K562 (cell line): Measurements from ENCODE around the gene MARCHF7. TPM values are rescaled to one million over a fixed set of nuclear protein-coding genes. Genes with fewer than 3 reads are reported as not detected.

Experiments used
- ATAC-seq: fragments of 200-7000 bp; cut with Tn5 transposase; 3 replicates; pipeline ENCODE4 v1.9.1; 2020; ENCODE audit warnings: moderate library complexity
- BruUV-seq: library from RNA; stranded (reverse); fragments of 400-500 nt; replicated peaks from 2 replicates; lab custom pipeline; 2021; lab: Mats Ljungman, UMichigan
- CTCF ChIA-PET: fragments of 300-600 bp; formaldehyde crosslinking; extraction: SDS; loops from one replicate; lab custom pipeline; 2021; ENCODE audit warnings: low intra/inter-chr PET ratio; lab: Yijun Ruan, JAX
- POLR2A ChIA-PET: fragments of 300-600, 350-650 bp; sonication (Branson Sonifier 250); formaldehyde crosslinking; extraction: SDS; loops from one replicate; lab custom pipeline; 2021; ENCODE audit warnings: antibody characterized with exemption, inconsistent platforms; lab: Yijun Ruan, JAX
- DNase-seq, 4 experiments: peaks; one replicate each; pipeline versions ENCODE4 v3.0.0 to v3.0.0-alpha.2; 2011 to 2018; ENCODE audit warnings: low spot score in 3 of 4, mixed read lengths in 3 of 4; ENCODE audit errors: extremely low read depth in 1 of 4
- FAIRE-seq: peaks from 2 replicates; lab custom pipeline; 2011; peaks lifted over from hg19 to GRCh38; lab: Jason Lieb, UNC
- H2AFZ ChIP-seq: 2 replicates; pipeline ENCODE4 v1.6.0; 2011; ENCODE audit warnings: low read depth, low read length, control low read depth, inconsistent platforms
- H3K27ac ChIP-seq: fragments of 200-600 bp; 3 replicates; pipeline ENCODE4 v1.8.0; 2011; ENCODE audit warnings: low read depth, mild to moderate bottlenecking, control low read depth, inconsistent platforms, low read length, moderate library complexity, mixed read lengths; ENCODE audit errors: extremely low read depth
- H3K27me3 ChIP-seq, 2 experiments: fragments of 300-600 bp in 1 of 2; 2 replicates in 1 of 2; 3 replicates in 1 of 2; pipeline versions ENCODE4 v1.6.0 to v1.8.0; 2011; ENCODE audit warnings: inconsistent platforms in 2 of 2, low read length in 2 of 2, mild to moderate bottlenecking in 1 of 2, mixed read lengths in 1 of 2, moderate library complexity in 1 of 2; ENCODE audit not compliant: control insufficient read depth in 2 of 2, insufficient read depth in 2 of 2
- H3K36me3 ChIP-seq: fragments of 300-600 bp; 3 replicates; pipeline ENCODE4 v1.8.0; 2011; ENCODE audit warnings: mild to moderate bottlenecking, low read length, inconsistent platforms; ENCODE audit not compliant: control insufficient read depth, insufficient read depth
- H3K4me1 ChIP-seq, 2 experiments: fragments of 200-600 bp in 1 of 2; replicated peaks in 1 of 2; 2 replicates in 1 of 2; 3 replicates in 1 of 2; pipeline versions ENCODE4 v1.5.1 to v1.8.0; 2011; ENCODE audit warnings: inconsistent platforms in 2 of 2, low read length in 2 of 2, mild to moderate bottlenecking in 1 of 2, mixed read lengths in 1 of 2, moderate library complexity in 1 of 2; ENCODE audit not compliant: control insufficient read depth in 2 of 2, insufficient read depth in 2 of 2
- H3K4me2 ChIP-seq: 2 replicates; pipeline ENCODE4 v1.6.1; 2011; ENCODE audit warnings: low read length, control low read depth, inconsistent platforms, mixed read lengths; ENCODE audit not compliant: insufficient read depth
- H3K4me3 ChIP-seq: fragments of 200-600 bp; sonication (generic), shearing (Covaris generic); 2 replicates; pipeline ENCODE4 v1.5.1; 2016; ENCODE audit warnings: control low read depth, inconsistent platforms
- H3K79me2 ChIP-seq: fragments of 200-600 bp; 3 replicates; pipeline ENCODE4 v1.8.0; 2011; ENCODE audit warnings: low read length, inconsistent platforms; ENCODE audit not compliant: control insufficient read depth, insufficient read depth
- H3K9ac ChIP-seq, 2 experiments: 2 replicates each; pipeline versions ENCODE4 v1.6.0 to v1.6.1; 2011; ENCODE audit warnings: low read depth in 2 of 2, low read length in 2 of 2, control low read depth in 1 of 2, inconsistent platforms in 1 of 2, mild to moderate bottlenecking in 1 of 2, mixed read lengths in 1 of 2; ENCODE audit not compliant: insufficient read depth in 1 of 2
- H3K9me1 ChIP-seq: one replicate; pipeline ENCODE4 v1.6.0; 2011; ENCODE audit warnings: inconsistent platforms, mild to moderate bottlenecking, low read length, moderate library complexity; ENCODE audit not compliant: control insufficient read depth, insufficient read depth
- H3K9me3 ChIP-seq: replicated peaks from 2 replicates; pipeline ENCODE4 v1.5.1; 2011; ENCODE audit warnings: low read depth, low read length, inconsistent platforms; ENCODE audit not compliant: control insufficient read depth, insufficient read depth
- H4K20me1 ChIP-seq: replicated peaks from 2 replicates; pipeline ENCODE4 v1.6.1; 2011; ENCODE audit warnings: low read length, inconsistent platforms, mixed read lengths; ENCODE audit not compliant: control insufficient read depth, insufficient read depth
- CREB1 ChIP-seq, 2 experiments: sonication (generic) in 1 of 2; formaldehyde crosslinking in 1 of 2; IDR thresholded peaks; 2 replicates each; pipeline versions ENCODE4 v1.6.1 to v1.8.0; 2012 to 2022; ENCODE audit warnings: inconsistent platforms in 1 of 2, mild to moderate bottlenecking in 1 of 2, missing genetic modification reagents in 1 of 2, moderate library complexity in 1 of 2
- GABPB1 ChIP-seq: sonication (generic); formaldehyde crosslinking; IDR thresholded peaks from 2 replicates; pipeline ENCODE4 v1.8.0; 2022; ENCODE audit warnings: mild to moderate bottlenecking, missing genetic modification reagents
- GTF2F1 ChIP-seq: IDR thresholded peaks from 2 replicates; pipeline ENCODE4 v1.6.1; 2011; ENCODE audit warnings: low read depth, low read length, improper control_type of control experiment
- KHSRP ChIP-seq: fragments of 450-650 bp; IDR thresholded peaks from 2 replicates; pipeline ENCODE4 v1.6.1; 2017
- POLR3A ChIP-seq: IDR thresholded peaks from 2 replicates; pipeline ENCODE4 v1.6.1; 2011; ENCODE audit warnings: borderline replicate concordance, mild to moderate bottlenecking, moderate library complexity; ENCODE audit not compliant: insufficient read length, insufficient read depth; ENCODE audit errors: extremely low read depth
- PURB ChIP-seq: sonication (generic); formaldehyde crosslinking; IDR thresholded peaks from 2 replicates; pipeline ENCODE4 v1.9.0; 2021; ENCODE audit warnings: low read depth, mild to moderate bottlenecking, missing genetic modification reagents
- RFX1 ChIP-seq: fragments of 450-650 bp; IDR thresholded peaks from 2 replicates; pipeline ENCODE4 v1.6.1; 2016; ENCODE audit warnings: mild to moderate bottlenecking, moderate library complexity
- SRF ChIP-seq, 2 experiments: fragments of 250-450, 450-650 bp in 1 of 2; sonication (Bioruptor Pico) in 1 of 2; sonication (generic) in 1 of 2; formaldehyde crosslinking; IDR thresholded peaks; 2 replicates each; pipeline versions ENCODE4 v1.5.0 to v1.5.1; 2020 to 2022; ENCODE audit warnings: mild to moderate bottlenecking in 1 of 2, missing genetic modification reagents in 1 of 2
- TAF15 ChIP-seq: fragments of 200-400 bp; formaldehyde crosslinking; IDR thresholded peaks from 2 replicates; pipeline ENCODE4 v1.6.1; 2017; ENCODE audit warnings: mild to moderate bottlenecking, low read depth, low read length, moderate library complexity
- ZNF134 ChIP-seq: fragments of 250-450 bp; sonication (Bioruptor Pico); conservative IDR thresholded peaks from 2 replicates; pipeline ENCODE4 v1.4.0; 2020
- ZNF280B ChIP-seq: fragments of 250-450 bp; sonication (Bioruptor Pico); IDR thresholded peaks from 2 replicates; pipeline ENCODE4 v1.5.1; 2021; ENCODE audit warnings: mild to moderate bottlenecking
- ZNF395 ChIP-seq: fragments of 200-800 bp; sonication (Bioruptor generic); IDR thresholded peaks from 2 replicates; pipeline ENCODE4 v1.6.1; 2017; ENCODE audit warnings: missing genetic modification characterization, missing compliant biosample characterization
- ZNF436 ChIP-seq: fragments of 250-450, 450-650 bp; sonication (Bioruptor Pico); formaldehyde crosslinking; IDR thresholded peaks from 2 replicates; pipeline ENCODE4 v1.7.0; 2020; ENCODE audit warnings: mild to moderate bottlenecking
- WGBS: fragments of 100-300 bp; shearing (Covaris generic); methylation state at CpG from one replicate; pipeline ENCODE4 v1.1.6; 2016; ENCODE audit warnings: low coverage, mixed read lengths; ENCODE audit not compliant: insufficient coverage; ENCODE audit errors: missing lambda C conversion rate; 5-methylcytosine and 5-hydroxymethylcytosine counted together
- in situ Hi-C: fragments of 300-500 bp; cut with MboI; formaldehyde crosslinking; loops from 4 replicates; pipeline ENCODE4 v1.15.0; 2018; ENCODE audit warnings: inconsistent platforms, mixed read lengths
- intact Hi-C: fragments of 100-400 bp; cut with micrococcal nuclease; formaldehyde crosslinking; loops from 2 replicates; pipeline ENCODE4 v1.14.2; 2022
- polyA plus RNA-seq, 8 experiments: library from polyadenylated mRNA; depleted of rRNA in 4 of 8; stranded (reverse) in 5 of 8; unstranded in 3 of 8; fragments of >200 nt; fragmentation: Nextera tagmentation in 2 of 8; fragmentation: Illumina TruSeq in 1 of 8; extraction: Ambion mirVana in 2 of 8; extraction: Trizol in 1 of 8; gene quantifications; 2 replicates each; pipeline versions ENCODE4 v1.2.1 to v1.2.3, GENCODE V29; 2011 to 2014; ENCODE audit warnings: inconsistent platforms in 1 of 8, missing spikeins in 1 of 8
- total RNA-seq, 7 experiments: library from RNA; depleted of rRNA in 6 of 7; stranded (reverse); fragments of >200 nt in 6 of 7; fragmentation: Illumina TruSeq in 2 of 7; extraction: Trizol in 2 of 7; gene quantifications; 2 replicates each; pipeline versions ENCODE4 v1.2.1 to v1.2.3, GENCODE V29; 2011 to 2021; ENCODE audit warnings: low replicate concordance in 1 of 7

MARCHF7 gene
- total and polyA plus RNA-seq, 9 of the 15 experiments (the other 6 are each of a cell fraction or from before 2014, with no cell fraction given): 58.2 to 137 (median 86.7) TPM

- intact Hi-C loops (no loop called here), in situ Hi-C loops (no loop called here)
- ChIA-PET CTCF (interaction anchor here (0.7 kb wide), 1 partner anchor 742 kb away, joined by 3 read pairs; no protein-coding TSS in a partner anchor), POLR2A (interaction anchor here (1.0 kb wide), 1 partner anchor 12 kb away, joined by 3 read pairs; no protein-coding TSS in a partner anchor)
- Histone ChIP-seq H3K36me3 (no peaks in the 10 kb centered on the region), H3K4me2 (no peak overlapping the region), H3K27ac (no peak overlapping the region), H3K9ac (no peak overlapping the region), H2AFZ (no peak overlapping the region), H3K4me3 (no peak overlapping the region), H3K9me1 (no peaks in the 10 kb centered on the region), H4K20me1 (no peaks in the 10 kb centered on the region), H3K9me3 (no peaks in the 10 kb centered on the region), H3K27me3 (no peaks in the 10 kb centered on the region), H3K79me2 (no peaks in the 10 kb centered on the region), H3K4me1 (no peaks in the 10 kb centered on the region)
- no TSS peak for BruUV-seq
- DNase-seq: no peak
- TF ChIP-seq ZNF280B (CRISPR knock-in tag): no peak
- TF ChIP-seq SRF (CRISPR knock-in tag; IDR thresholded peaks at IDR 0.05): no peak
- TF ChIP-seq ZNF436 (CRISPR knock-in tag): no peak
- no peak for TF ChIP-seq GABPB1 (CRISPR knock-in tag)
- no peak for TF ChIP-seq ZNF134
- no peak for TF ChIP-seq POLR3A
- TF ChIP-seq KHSRP: no peak
- TF ChIP-seq PURB (CRISPR knock-in tag): no peak
- no peak for TF ChIP-seq TAF15
- no peak for TF ChIP-seq ZNF395
- no peak for TF ChIP-seq CREB1 (IDR thresholded peaks at IDR 0.05)
- no peak for TF ChIP-seq CREB1 (CRISPR knock-in tag; IDR thresholded peaks at IDR 0.05)
- no peak for TF ChIP-seq GTF2F1
- TF ChIP-seq RFX1: no peak
- WGBS: 48% methylated on average over 2 of the region's 2 CpGs
- ATAC-seq: no peak
- no peak for FAIRE-seq
Observed at GRCh38 chr2:159680692-159681091, 31.6 kb upstream of the MARCHF7 start.
